WERI-Rb-1 (cell line): ENCODE data around the gene B4GALT7.
A peak's percentile ranks its signal among the peaks of the same experiment; 100 is the strongest.

Source experiments
- DNase-seq: peaks from one replicate; pipeline ENCODE4 v3.0.0-alpha.2; 2020
- H3K27ac ChIP-seq: fragments of 250-450 bp; sonication (Bioruptor Pico); 2 replicates; pipeline ENCODE4 v1.5.1; 2020; ENCODE audit warnings: mild to moderate bottlenecking, moderate library complexity
- H3K27me3 ChIP-seq: fragments of 250-450 bp; sonication (Bioruptor Pico); 2 replicates; pipeline ENCODE4 v1.5.1; 2021; ENCODE audit warnings: mild to moderate bottlenecking, low read depth, moderate library complexity; ENCODE audit not compliant: insufficient read depth, severe bottlenecking
- H3K36me3 ChIP-seq: fragments of 250-450 bp; sonication (Bioruptor Pico); 2 replicates; pipeline ENCODE4 v1.5.1; 2020; ENCODE audit warnings: mild to moderate bottlenecking, moderate library complexity
- H3K4me3 ChIP-seq: 2 replicates; pipeline ENCODE4 v1.5.1; 2011; ENCODE audit warnings: low read depth, mild to moderate bottlenecking, control low read depth, low read length
- H3K9me3 ChIP-seq: fragments of 250-450 bp; sonication (Bioruptor Pico); 2 replicates; pipeline ENCODE4 v1.5.1; 2021; ENCODE audit warnings: mild to moderate bottlenecking, moderate library complexity; ENCODE audit not compliant: severe bottlenecking
- CTCF ChIP-seq: IDR thresholded peaks from 2 replicates; pipeline ENCODE4 v1.5.1; 2011; ENCODE audit warnings: low read depth, mild to moderate bottlenecking, control low read depth, inconsistent platforms, low read length

B4GALT7 gene

GRCh38 chr5:177605078-177605477 lies 5.1 kb downstream of the B4GALT7 start:
- no peak for DNase-seq
- H3K27ac ChIP-seq = no peak overlapping the region
- no peaks in the 10 kb centered on the region for H3K27me3 ChIP-seq
- TF ChIP-seq CTCF = no peak
- no peaks in the 10 kb centered on the region for H3K36me3 ChIP-seq
- no peaks in the 10 kb centered on the region for H3K9me3 ChIP-seq
- no peak overlapping the region for H3K4me3 ChIP-seq

- Histone ChIP-seq H3K36me3 (no peaks in the 10 kb centered on the region), H3K27me3 (no peaks in the 10 kb centered on the region), H3K4me3 (no peak overlapping the region), H3K27ac (no peak overlapping the region), H3K9me3 (no peaks in the 10 kb centered on the region)
- no peak for TF ChIP-seq CTCF
- no peak for DNase-seq
These were observed 5.7 kb downstream of the B4GALT7 start for GRCh38 chr5:177605667-177606066.

GRCh38 chr5:177606071-177607051 lies 6.4 kb downstream of the B4GALT7 start:
- no peak overlapping the region for H3K4me3 ChIP-seq
- no peak for DNase-seq
- H3K36me3 ChIP-seq = no peaks in the 10 kb centered on the region
- H3K27me3 ChIP-seq = no peaks in the 10 kb centered on the region
- no peak overlapping the region for H3K27ac ChIP-seq
- no peak for TF ChIP-seq CTCF
- no peaks in the 10 kb centered on the region for H3K9me3 ChIP-seq

- DNase-seq = no peak
- TF ChIP-seq CTCF = no peak
- H3K36me3 ChIP-seq = no peaks in the 10 kb centered on the region
- no peaks in the 10 kb centered on the region for H3K9me3 ChIP-seq
- H3K27ac ChIP-seq = no peak overlapping the region
- no peak overlapping the region for H3K4me3 ChIP-seq
- no peaks in the 10 kb centered on the region for H3K27me3 ChIP-seq
These were observed 7.2 kb downstream of the B4GALT7 start for GRCh38 chr5:177607115-177607451.

GRCh38 chr5:177607452-177608192 lies 7.7 kb downstream of the B4GALT7 start:
- Histone ChIP-seq H3K27ac (no peak overlapping the region), H3K9me3 (no peaks in the 10 kb centered on the region), H3K27me3 (no peaks in the 10 kb centered on the region), H3K4me3 (no peak overlapping the region), H3K36me3 (no peaks in the 10 kb centered on the region)
- peak; percentile 80 for TF ChIP-seq CTCF
- DNase-seq = peak; percentile 79
